Left kidney (tissue), 2 donors: ENCODE measurements around the gene MTRF1L. TPM values are rescaled to one million over a fixed set of nuclear protein-coding genes. Genes with fewer than 3 reads are reported as not detected.
A peak's percentile ranks its signal among the peaks of the same experiment; 100 is the strongest.
"Not testable (repeated sequence)": the region's sequence is repeated elsewhere in the genome, so short reads cannot be mapped to it uniquely, and the experiment has no call there.

Source experiments
- DNase-seq: peaks from one replicate; pipeline ENCODE4 v3.0.0-alpha.2; 2013
- polyA plus RNA-seq: library from polyadenylated mRNA; unstranded; fragments of 120-200 nt; gene quantifications from one replicate; pipeline ENCODE4 v1.2.1, GENCODE V29; 2013; ENCODE audit not compliant: insufficient read length

MTRF1L gene
- polyA plus RNA-seq, 1 donor, result 23.4 TPM

DNA sequence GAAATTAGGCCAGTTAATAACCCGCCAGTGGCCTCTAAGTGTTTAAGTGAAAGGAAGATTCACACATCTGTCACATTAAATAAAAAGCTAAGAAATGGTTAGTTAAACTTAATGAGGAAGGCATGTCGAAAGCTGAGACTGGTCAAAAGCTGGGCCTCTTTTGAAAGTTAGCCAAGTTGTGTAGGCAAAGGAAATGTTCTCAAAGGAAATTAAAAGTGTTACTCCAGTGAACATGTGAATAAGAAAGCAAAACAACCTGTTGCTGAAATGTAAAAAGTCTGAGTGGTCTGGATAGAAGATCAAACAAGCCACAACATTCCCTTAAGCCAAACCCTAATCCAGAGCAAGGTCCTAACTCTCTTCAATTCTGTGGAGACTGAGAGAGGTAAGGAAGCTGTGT is 10.9 kb upstream of the MTRF1L start:
- DNase-seq, result no peak

DNA sequence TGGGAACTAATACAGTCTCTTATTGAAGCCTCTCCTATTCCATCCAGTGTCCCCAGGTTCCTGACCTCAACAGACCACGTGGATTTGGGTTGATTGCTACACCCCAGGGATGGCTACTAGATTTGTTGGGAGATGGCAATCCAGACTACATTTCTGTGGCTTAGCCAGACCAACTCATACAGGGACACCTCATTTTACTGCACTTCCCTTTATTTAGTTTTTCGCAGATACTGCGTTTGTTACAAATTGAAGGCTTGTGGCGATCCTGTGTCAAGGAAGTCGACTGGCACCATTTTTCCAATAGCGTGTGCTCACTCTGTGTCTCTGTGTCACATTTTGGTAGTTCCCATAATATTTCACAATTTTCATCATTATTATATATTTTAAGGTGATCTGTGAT is 10.3 kb upstream of the MTRF1L start:
- DNase-seq, result no peak

DNA sequence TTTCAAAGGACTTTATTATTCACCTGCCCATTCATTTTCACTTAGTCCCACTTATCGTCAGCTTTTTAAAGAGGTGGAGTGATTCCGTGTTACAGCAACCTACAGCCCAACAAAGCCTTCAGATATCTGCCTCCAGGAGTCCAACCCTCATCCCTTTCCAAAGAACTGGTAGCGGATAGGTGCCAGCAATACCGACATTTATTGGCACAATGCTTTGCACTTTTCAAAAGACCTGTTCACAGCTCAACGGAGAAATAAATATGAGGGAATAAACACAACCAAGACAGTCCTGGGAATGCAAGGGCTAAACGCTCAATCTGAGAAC is 819 bp upstream of the MTRF1L start:
- no peak for DNase-seq

DNA sequence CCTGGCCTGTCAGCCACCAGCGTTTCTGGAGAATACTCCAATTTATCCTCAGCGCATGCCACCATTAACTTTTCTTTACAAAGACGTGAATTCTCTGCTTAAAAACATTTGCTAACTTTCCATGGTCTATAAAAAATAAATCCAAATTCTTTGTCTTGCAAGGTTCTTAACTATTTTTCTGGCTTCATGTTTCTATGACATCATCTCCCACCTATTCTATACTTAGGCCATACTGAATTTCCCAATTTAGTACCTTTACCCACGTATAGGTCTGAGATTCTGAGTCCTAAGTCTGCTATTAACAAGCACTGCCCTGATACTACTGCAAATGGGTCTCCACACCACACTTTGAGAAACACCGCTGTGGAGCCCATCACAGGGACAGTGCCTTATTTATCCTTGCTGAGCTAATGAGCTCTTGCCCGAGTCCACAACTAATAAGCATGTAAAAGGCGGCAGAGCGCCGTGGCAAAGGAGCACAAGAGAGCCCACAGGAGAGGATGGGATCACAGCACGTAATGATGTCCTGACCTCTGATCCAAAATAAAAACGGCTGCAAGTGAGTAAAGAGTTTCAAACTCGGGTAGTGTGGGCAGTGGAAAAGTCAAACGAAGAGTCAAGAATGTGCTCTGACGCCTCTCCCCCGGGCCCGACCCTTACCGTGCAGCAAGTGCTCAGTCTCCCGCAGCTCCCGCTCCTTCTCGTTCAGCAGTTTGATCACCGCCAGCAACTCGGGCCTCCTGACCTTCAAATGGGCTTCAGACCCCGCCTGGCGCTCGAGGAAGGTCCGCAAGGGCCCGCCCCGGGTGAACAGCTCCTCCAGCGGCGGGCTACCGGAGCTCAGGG is 519 bp downstream of the MTRF1L start:
- DNase-seq, result no peak

DNA sequence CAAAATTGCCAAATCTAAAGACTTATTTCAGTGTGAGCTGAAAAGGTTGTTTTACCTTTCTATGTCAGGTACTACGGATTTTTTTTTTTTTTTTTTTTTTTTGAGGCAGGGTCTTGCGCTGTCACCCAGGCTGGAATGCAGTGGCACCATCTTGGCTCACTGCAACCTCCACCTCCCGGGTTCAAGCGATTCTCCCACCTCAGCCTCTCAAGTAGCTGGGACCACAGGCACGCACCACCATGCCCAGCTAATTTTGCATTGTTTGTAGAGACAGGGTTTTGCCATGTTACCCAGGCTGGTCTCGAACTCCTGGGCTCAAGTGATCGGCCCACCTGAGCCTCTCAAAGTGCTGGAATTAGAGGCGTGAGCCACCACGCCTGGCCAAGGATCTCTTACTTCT is 1.7 kb downstream of the MTRF1L start:
- not testable (repeated sequence) for DNase-seq

DNA sequence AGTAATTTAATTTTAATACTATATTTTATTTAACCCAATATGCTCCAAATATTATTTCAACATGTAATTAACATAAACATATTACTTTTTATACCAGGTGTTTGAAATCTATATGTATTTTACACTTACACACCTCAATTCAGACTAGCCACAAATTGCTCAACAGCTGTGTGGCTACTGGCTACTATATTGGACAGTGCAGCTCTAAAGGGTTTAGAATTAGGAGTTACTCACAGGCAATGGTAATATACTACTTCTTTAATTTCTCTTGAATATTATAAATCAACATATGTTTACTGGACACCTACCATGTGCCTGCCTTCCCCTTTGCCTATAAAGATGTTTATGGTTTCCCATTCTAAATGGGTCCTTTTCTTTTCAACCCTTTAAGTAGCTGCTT is 2.3 kb downstream of the MTRF1L start:
- no peak for DNase-seq

DNA sequence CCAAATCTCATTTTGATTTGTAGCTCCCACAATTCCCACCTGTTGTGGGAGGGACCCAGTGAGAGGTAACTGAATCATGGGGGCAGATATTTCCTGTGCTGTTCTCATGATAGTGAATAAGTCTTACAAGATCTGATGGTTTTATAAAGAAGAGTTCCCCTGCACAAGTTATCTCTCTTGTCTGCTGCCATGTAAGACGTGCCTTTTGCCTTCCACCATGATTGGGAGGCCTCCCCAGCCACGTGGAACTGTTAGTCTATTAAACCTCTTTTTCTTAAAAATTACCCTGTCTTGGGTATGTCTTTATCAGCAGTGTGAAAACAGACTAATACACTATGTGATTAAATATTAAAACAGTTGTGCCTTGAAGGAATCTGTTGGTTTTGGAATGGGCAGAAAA is 3.0 kb downstream of the MTRF1L start:
- not testable (repeated sequence) for DNase-seq

DNA sequence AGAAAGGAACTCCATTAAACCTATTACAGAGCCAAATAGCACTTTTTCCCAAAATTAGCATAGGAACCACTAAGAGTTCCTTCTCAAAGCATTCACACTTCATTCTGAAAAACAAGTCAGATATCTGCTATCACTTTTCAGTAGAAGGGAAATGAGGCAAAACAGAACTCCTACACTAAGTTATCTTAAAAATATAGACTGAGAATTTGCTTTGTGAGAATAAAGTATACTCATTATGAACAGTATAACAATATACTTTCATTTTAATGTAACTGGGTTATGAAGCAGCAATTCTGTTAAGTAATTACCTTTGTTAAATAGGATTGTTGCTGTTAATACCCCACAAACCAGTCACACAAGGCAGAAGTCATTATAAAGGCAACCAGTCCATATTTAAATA is 8.7 kb downstream of the MTRF1L start:
- no peak for DNase-seq

DNA sequence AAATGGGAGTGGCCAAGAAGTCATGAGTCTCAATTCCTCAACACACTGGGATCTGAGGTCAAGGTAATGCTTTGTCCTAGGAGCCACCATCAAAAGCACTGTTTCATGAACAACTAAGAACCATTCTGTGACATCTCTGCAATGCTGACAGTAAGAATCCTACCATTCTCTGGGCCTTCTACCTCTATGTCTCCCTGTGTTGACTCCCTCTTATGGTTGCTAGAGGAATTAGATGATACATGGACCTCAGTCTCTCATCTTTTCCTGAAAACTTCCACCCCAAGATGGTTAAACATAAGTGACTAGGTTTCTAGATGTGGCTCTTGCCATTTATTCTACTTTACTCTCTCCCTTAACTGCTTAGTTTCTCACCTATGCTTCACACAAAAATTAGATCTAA is 9.1 kb downstream of the MTRF1L start:
- no peak for DNase-seq

DNA sequence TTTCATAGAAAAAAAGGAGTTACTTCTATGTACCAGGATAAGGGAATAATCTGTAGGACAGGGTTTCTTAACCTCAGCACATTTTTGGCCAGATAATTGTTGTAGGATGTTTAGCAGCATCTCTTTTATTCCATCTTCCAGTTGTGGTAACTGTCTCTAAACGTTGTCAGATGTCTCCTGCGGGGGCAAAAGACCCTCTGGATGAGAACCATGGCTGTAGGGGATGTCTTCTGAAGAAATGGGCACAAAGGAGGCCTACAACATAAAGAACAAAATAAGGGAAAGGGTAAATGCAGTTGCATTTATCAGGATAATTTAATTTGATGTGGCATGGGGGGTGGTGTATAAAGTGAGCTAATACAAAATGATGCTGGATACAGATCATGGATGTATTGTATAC is 15.5 kb downstream of the MTRF1L start:
- no peak for DNase-seq

DNA sequence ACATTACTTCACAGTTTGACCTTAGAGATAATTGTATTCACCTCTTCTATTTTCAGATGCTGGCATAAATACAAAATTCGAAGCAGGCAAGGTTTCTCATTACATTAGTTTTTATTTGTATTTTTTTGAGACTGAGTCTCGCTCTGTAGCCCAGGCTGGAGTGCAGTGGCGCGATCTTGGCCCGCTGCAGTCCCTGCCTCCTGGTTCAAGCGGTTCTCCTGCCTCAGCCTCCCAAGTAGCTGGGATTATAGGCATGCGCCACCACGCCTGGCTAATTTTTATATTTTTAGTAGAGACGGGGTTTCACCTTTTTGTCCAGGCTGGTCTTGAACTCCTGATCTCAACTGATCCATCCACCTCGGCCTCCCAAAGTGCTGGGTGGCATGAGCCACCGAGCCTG is 17.2 kb downstream of the MTRF1L start:
- not testable (repeated sequence) for DNase-seq

DNA sequence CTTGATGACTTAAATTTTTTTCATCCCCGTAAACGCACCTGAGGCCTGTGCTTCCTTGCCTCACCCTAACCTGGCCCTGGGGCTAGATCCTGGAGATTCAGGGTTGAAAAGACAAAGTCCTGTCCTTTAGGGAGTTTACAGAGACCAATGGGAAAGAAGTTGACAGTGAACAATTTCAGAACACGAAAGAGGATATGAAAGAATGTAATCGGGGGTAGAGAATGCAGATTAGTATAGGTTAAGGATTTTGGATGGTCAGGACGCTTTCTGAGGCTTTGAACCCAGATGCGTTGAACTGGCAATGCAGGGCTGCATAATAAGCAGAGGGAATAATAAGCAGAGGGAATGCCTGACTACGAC is 18.0 kb downstream of the MTRF1L start:
- no peak for DNase-seq

DNA sequence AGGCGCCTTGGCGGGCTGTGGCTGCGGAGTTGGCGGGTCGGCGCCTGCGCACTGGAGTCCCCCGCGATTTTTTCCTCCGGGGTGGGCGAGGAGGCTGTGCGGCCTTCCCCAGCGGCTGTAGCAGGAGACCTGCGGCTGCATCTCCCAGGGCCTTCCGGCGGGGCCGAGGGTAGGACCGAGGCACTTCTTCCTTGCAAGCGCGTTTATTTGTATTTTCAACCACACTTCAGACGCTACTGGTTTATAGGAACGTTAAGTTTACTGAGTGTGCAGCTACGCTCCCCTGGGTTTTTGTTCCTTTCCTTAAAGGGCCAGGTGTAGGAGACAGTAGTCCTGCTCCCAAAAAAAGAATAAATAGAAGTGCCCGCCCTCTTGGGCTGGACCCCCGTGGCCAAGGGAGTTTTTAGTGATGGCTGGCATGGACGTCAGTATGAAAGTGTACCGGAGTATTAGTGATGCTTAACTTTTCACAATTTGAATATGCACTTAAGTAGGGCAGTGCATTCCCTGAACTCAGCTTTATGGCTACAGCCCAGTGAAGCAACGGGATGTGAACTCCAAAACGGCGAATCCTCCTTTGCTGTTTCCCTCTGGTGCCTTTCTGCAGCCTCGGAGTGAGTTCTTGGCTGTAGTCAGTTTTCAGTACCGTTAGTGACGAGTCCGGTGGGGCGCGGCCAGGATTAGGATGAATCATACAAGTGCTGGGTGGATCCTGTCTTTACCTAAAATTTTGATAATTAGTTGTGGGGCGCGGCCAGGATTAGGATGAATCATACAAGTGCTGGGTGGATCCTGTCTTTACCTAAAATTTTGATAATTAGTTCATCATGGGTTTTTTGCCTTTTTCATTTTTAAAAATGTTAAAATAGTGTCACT is 18.6 kb downstream of the MTRF1L start:
- peak; percentile 32 for DNase-seq

DNA sequence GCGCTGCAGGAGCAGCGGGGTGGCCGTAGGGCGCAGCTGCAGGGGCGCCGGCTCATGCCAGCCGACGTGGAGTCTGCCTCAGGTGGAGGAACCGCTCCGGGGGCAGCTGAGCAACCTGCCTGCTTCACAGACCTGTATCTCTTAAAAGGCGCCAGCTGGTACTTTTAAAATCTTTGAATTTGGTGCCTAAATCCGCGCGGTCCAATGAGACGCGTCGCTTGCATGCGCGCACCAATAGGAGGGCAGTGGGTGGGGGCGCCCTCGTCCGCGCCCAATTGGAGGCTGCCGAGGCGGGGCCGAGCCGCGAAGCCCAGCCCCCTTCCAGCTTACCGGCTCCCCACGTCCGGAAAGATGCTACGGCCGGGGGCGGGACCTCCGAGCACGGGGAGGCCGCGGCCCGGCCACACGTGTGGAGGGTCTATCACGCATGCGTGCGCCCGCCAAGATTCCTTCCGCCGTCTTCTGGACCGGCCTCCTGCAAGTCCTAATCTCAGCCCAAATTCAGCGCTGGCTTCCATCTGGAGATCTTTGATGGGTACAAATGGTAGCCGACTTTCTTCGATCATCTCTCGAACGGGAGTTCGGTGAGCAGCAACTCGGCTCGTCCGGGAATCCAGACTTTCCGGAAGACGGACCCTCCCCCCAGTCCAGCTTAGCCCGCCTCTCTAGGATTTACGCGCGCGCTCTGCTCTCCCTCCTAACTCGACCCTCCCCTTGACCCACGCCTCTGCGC is 19.4 kb downstream of the MTRF1L start, which contains the start of gene FBXO5:
Gene FBXO5, minus strand, starts transcription at position 138 of the 733 bp plus-strand sequence. Its CDS starts 82 bp downstream, at position 56.
- peak; percentile 96 for DNase-seq

DNA sequence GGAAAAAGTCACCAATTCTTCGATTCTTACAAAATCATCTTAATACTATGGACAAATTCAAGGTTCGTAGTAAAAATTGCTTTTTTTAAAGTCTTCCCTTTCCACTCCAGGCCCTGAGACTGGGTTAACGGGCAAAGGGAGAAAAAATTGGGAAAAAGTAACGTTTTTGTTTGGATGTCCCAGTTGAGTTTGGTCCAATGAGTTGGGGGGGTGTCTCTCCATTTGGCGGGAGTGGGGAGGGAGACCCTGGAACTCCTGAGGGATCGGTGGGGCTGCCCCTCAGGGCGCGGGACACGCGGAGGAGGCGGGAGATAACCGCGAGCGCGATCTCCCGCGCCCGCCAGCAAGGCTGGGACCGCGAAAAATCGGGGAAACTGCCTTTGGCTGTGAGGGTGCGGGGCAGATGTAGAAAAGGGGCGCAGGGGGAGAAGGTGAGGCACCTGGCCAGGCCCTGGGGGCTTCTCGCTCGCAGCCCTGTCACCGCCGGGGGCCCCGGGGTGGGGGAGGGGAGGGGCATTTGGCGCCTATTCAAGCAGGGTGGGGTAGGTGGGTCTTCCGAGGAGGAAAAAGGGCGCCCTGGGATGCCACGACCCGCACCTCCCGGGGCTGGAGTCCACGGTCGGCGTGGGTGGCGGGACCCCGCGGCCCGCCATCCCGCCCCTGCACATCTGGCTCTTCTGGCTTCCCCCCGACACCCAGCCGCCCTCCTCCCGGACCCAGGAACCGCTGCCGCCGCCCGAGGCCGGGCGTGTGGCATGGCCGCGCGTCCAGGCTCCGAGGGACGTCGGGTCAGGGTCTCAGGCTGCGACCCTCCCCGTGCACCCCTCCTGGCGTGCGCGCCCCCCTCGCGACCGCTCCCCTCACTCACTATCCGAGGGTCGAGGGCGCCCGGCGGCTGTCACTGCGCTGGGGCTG is 20.3 kb downstream of the MTRF1L start:
- DNase-seq, result no peak

DNA sequence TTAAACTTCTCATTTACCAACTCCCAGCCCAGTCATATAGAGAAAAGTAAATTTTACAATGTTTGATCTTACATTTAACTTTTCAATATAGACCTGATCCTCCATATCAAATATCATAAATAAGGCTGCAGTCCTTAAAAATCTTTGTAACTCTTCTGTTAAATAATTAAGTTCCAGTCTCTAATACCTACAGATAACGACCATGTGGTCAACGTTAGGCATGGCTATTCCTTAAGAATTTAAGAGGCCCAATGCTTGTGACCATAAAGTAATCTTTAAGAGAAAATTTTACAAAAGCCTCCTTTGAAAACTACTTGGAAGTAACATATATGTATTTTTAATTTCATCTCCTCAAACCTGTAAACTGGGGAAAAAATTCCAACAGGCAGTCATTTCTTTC is 21.3 kb downstream of the MTRF1L start:
- no peak for DNase-seq

DNA sequence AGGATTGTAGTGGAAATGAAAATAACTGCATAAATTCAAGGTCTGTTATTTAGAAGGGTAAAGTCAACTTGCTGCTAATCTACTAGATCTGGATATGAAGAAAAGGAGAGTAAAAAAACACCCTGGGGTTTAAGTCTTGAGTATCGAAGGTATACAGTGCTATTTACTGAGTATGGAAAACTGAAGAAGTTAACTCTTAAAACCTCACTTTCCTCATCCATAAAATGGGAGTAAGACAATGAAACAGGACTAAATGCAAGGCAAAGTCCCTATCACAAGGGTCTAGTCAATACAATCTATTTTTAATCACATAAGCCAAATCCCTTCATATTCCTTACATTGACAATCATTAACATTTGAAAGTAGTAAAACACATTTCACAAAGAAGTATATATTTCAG is 21.9 kb downstream of the MTRF1L start:
- DNase-seq, result no peak

DNA sequence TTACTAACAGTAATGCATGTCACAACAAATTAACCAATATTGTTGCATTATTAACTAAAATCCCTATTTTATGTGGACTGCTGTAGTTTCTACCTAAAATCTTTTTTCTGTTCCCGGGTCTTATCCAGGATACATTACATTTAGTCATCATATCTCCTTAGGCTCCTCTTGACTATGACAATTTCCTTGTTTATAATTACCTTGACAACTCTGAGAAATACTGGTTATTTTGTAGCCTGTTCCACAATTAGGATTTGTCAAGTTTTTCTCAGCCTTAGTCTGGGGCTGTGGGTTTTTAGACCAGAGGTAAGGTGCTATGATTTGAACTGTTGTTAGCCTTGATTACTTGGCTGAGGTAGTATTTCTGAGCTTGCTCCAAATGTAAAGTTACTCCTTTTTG is 23.4 kb downstream of the MTRF1L start:
- no peak for DNase-seq

DNA sequence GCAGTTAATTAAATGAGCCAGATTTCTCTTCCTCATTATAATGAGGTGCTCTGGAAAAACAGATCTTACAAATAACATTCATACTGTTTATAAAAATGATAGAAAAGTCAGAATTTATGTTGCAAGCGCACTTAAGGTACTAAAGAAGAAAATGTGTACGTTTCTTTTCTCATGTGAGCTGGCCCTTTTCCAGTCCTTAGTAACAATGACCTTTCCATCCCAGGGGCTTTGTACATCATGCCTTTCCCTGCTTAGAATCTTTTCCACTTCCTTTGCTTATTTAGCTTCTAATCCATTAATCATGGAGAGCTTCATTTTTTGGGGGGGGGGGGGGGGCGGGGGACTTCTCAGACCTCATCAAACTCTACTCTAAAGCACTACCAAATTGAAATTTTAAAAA is 24.5 kb downstream of the MTRF1L start:
- DNase-seq, result no peak

DNA sequence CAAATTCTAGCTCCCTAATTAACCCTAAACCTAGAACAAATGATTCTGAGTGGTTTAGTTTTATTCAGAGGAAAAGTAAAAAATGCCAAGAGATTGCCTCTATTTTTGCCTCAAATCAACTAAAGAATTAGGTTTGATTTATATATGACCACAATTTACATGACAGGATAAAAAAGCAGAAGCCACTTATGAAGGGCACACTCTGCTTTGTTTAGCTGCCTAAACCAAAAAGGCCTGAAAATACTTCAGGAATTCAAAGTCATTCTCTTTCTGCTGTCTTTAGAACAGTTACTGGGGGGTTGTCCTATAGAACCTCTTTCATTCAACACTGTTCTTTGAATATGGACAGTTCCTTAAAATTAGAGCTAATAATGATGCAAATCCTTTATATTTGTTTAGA is 25.0 kb downstream of the MTRF1L start:
- DNase-seq, result no peak

DNA sequence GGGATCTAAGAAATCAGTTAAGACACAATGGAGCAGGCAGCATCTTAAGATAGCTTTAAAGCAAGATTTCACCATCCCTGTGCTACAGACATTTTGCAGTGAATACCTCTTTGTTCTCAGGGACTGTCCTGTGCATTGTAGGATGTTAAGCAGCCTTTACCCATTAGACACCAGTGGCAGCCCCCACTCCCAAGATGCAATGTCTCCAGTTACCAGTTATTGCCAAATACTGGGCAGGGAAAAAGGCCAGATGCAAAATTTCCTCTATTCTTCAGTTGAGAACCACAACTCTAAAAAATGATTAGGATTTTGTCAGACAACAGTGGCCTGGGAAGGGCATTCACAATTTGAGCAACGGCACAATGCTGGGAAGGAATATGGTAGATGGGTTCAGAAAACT is 25.8 kb downstream of the MTRF1L start:
- no peak for DNase-seq
